Stromal cell of bone marrow (primary cell): ENCODE measurements around the gene IL13.

Source experiments
- DNase-seq: peaks from one replicate; pipeline ENCODE4 v3.0.0-alpha.2; 2012; ENCODE audit warnings: low read depth

The IL13 gene

GRCh38 chr5:132656774-132657355 is 1.1 kb upstream of the IL13 start:
- DNase-seq, result no peak

GRCh38 chr5:132658381-132659302 is 669 bp downstream of the IL13 start:
- DNase-seq, result no peak

GRCh38 chr5:132659598-132660493 is 1.9 kb downstream of the IL13 start:
- DNase-seq, result no peak

- DNase-seq, result no peak
Observed at GRCh38 chr5:132661231-132662003, 3.4 kb downstream of the IL13 start.

- no peak for DNase-seq
Observed at GRCh38 chr5:132662004-132662401, 4.0 kb downstream of the IL13 start.

- no peak for DNase-seq
Observed at GRCh38 chr5:132662925-132663770, 5.2 kb downstream of the IL13 start.

- no peak for DNase-seq
Observed at GRCh38 chr5:132663771-132664695, 6.1 kb downstream of the IL13 start.

GRCh38 chr5:132664696-132665209 is 6.8 kb downstream of the IL13 start:
- DNase-seq, result no peak

GRCh38 chr5:132665574-132666080 is 7.7 kb downstream of the IL13 start:
- DNase-seq, result no peak

- DNase-seq, result no peak
Observed at GRCh38 chr5:132666310-132667123, 8.5 kb downstream of the IL13 start.

GRCh38 chr5:132667309-132667708 is 9.3 kb downstream of the IL13 start:
- no peak for DNase-seq

- no peak for DNase-seq
Observed at GRCh38 chr5:132667761-132668705, 10.1 kb downstream of the IL13 start.

- no peak for DNase-seq
Observed at GRCh38 chr5:132668706-132669454, 10.9 kb downstream of the IL13 start.

GRCh38 chr5:132669455-132669820 is 11.5 kb downstream of the IL13 start:
- no peak for DNase-seq

GRCh38 chr5:132669966-132670882 is 12.3 kb downstream of the IL13 start:
- no peak for DNase-seq
